Measurements from ENCODE around the gene GAST.

Gene GAST

GRCh38 chr17:41750862-41751261, 38.7 kb downstream of the GAST start:
- DNase-seq = no peak

DNA sequence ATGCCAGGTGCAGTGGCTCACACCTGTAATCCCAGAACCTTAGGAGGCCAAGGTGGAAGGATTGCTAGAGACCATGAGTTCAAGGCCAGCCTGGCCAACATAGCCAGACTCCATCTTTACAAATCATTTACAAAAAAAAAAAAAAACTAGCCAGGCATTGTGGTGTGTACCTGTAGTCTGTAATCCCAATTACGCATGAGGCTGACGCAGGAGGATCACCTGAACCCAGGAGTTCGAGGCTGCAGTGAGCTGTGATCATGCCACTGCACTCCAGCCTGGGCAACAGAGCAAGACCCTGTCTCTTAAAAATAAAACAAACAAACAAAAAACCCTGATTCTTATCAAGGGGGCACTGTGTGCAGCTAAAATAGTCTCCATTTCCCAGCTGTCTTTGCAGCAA, 39.2 kb downstream of the GAST start:
- DNase-seq = no peak

DNA sequence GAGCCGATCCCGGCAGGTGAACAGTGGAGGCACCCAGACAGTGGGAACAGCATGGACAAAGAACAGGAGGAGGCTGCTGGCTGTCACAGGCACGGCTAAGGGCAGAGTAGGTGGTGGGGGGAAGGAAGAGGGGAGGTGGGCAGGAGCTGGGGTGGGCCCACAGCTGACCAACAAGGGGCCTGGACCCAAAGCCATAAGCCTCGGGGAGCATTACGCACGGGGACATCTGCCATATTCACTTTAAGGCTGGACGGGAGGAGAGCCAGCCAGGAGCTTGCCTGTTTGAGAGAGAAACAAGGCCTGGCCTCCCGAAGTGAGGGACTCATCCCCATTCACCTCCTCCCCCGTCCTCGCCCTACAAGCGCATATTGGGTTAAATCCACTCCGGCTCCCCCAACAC, 41.9 kb downstream of the GAST start:
- no peak for DNase-seq

DNA sequence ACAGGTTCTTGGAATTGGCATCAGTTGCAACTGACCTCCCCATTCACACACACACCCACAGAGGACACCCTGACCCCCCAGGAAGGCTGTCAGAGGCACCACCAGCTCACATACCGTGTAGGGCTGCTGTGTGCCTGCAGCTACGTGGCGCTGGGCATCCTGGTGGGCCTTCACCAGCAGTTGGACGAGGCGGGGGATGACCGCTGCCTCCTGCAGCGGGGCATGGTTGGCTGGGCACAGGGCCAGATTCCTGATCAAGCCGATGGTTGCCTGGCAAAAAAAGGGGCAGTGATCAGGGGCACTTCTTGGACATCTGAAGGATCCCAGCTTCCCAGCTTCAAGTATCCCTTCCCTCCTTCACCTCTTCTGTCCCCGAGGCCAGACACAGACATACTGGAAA, 46.5 kb downstream of the GAST start:
- no peak for DNase-seq

DNA sequence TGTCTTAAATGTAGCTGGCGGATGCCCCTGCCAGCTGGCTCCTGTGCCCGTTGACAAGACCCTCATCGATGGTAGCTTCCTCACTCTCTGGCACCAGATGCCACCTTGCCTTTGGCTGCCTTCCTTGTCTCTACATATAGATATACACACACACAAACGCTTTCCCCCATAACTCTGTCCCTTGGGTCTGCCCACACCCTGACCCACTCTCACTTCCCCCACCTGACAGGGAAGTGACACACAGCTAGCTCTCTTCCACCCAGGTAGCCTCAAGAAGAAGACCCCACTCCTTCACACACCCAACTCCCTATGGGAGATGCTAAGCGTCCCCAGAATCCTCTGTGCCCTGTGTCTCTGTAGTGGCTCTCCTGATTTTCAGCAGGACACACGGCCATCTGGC, 48.7 kb downstream of the GAST start:
- DNase-seq = no peak

DNA sequence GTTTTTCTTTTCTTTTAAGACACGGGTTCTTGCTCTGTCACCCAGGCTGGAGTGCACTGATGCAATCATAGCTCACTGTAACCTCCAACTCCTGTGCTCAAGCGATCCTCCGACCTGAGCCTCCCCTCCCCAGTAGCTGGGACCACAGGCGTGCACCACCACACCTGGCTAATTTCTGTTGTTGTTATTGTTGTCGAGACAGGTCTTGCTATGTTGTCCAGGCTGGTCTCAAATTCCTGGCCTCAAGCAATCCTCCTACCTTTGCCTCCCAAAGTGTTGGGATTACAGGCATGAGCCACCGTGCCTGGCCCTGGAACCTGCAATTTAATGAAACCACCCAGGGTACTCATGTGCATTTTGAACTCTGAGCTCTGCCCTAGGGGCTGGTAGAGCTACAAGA, 50.3 kb downstream of the GAST start:
- no peak for DNase-seq

GRCh38 chr17:41762841-41763240, 50.7 kb downstream of the GAST start:
- no peak for DNase-seq

- DNase-seq = no peak
These were observed 51.2 kb downstream of the GAST start for GRCh38 chr17:41763327-41763726.
